GM12878 (cell line): ENCODE results near the gene NPRL2. TPM values are rescaled to one million over a fixed set of nuclear protein-coding genes. Genes with fewer than 3 reads are reported as not detected.
A peak's percentile ranks its signal among the peaks of the same experiment; 100 is the strongest.

Experiments used
- BRCA1 ChIP-seq: IDR thresholded peaks from 2 replicates; pipeline ENCODE4 v1.6.1; 2011; ENCODE audit warnings: low read depth, low read length, improper control_type of control experiment
- CEBPB ChIP-seq, 2 experiments: fragments of 150-350 bp in 1 of 2; IDR thresholded peaks; 2 replicates each; pipeline ENCODE4 v1.6.1; 2012 to 2014; ENCODE audit warnings: low read depth in 2 of 2, low read length in 2 of 2, borderline replicate concordance in 1 of 2, inconsistent platforms in 1 of 2
- CUX1 ChIP-seq: IDR thresholded peaks from 2 replicates; pipeline ENCODE4 v1.6.1; 2012; ENCODE audit warnings: improper control_type of control experiment, low read depth, low read length; ENCODE audit not compliant: insufficient replicate concordance
- DPF2 ChIP-seq: fragments of 450-650 bp; IDR thresholded peaks from 2 replicates; pipeline ENCODE4 v1.6.1; 2017; ENCODE audit warnings: mild to moderate bottlenecking
- HDGF ChIP-seq: fragments of 450-650 bp; IDR thresholded peaks from 2 replicates; pipeline ENCODE4 v1.6.1; 2016; ENCODE audit warnings: antibody characterized with exemption
- MTA2 ChIP-seq: fragments of 450-650 bp; IDR thresholded peaks from 2 replicates; pipeline ENCODE4 v1.6.1; 2016; ENCODE audit warnings: low read depth, mild to moderate bottlenecking, moderate library complexity
- NKRF ChIP-seq: fragments of 450-650 bp; conservative IDR thresholded peaks from 2 replicates; pipeline ENCODE4 v1.6.1; 2017; ENCODE audit warnings: mild to moderate bottlenecking, moderate library complexity
- RAD51 ChIP-seq: fragments of 450-650 bp; IDR thresholded peaks from 2 replicates; pipeline ENCODE4 v1.6.1; 2016; ENCODE audit warnings: moderate library complexity, mild to moderate bottlenecking, inconsistent platforms
- RB1 ChIP-seq: fragments of 450-650 bp; formaldehyde crosslinking; IDR thresholded peaks from 2 replicates; pipeline ENCODE4 v1.6.1; 2017; ENCODE audit warnings: mild to moderate bottlenecking, borderline replicate concordance
- SIX5 ChIP-seq: IDR thresholded peaks from 2 replicates; pipeline ENCODE4 v1.6.1; 2011; ENCODE audit warnings: mild to moderate bottlenecking, low read depth, low read length, moderate library complexity; ENCODE audit not compliant: severe bottlenecking
- SP1 ChIP-seq: IDR thresholded peaks from one replicate; pipeline ENCODE4 v1.6.1; 2011; ENCODE audit warnings: low read depth, low read length
- TBL1XR1 ChIP-seq: IDR thresholded peaks from 2 replicates; pipeline ENCODE4 v1.6.1; 2012; ENCODE audit warnings: low read depth, low read length, improper control_type of control experiment
- ZBED1 ChIP-seq: IDR thresholded peaks from 2 replicates; pipeline ENCODE4 v1.6.1; 2016; ENCODE audit warnings: borderline replicate concordance
- ZBTB11 ChIP-seq: fragments of 450-650 bp; formaldehyde crosslinking; IDR thresholded peaks from 2 replicates; pipeline ENCODE4 v1.5.0; 2022; ENCODE audit warnings: mild to moderate bottlenecking, missing genetic modification characterization
- ZBTB33 ChIP-seq: fragments of 450-650 bp; IDR thresholded peaks from 2 replicates; pipeline ENCODE4 v1.6.1; 2017; ENCODE audit warnings: mild to moderate bottlenecking
- ZNF24 ChIP-seq: fragments of 450-650 bp; IDR thresholded peaks from 2 replicates; pipeline ENCODE4 v1.6.1; 2017; ENCODE audit warnings: antibody characterized with exemption, mild to moderate bottlenecking
- polyA plus RNA-seq, 11 experiments: library from polyadenylated mRNA; depleted of rRNA in 4 of 11; unstranded in 6 of 11; stranded (reverse) in 5 of 11; fragments of >200 nt; fragmentation: Nextera tagmentation in 4 of 11; fragmentation: Illumina TruSeq in 1 of 11; extraction: Ambion mirVana in 4 of 11; extraction: Trizol in 1 of 11; gene quantifications; 1 replicate in 1 of 11; 2 replicates in 10 of 11; pipeline versions ENCODE4 v1.2.1 to v1.2.3, GENCODE V29; 2011 to 2016; ENCODE audit warnings: inconsistent platforms in 2 of 11, missing spikeins in 2 of 11, low read depth in 1 of 11
- total RNA-seq, 4 experiments: library from RNA; depleted of rRNA in 3 of 4; stranded (reverse); fragments of >200 nt in 3 of 4; fragmentation: Illumina TruSeq in 1 of 4; extraction: Trizol in 1 of 4; gene quantifications; 2 replicates each; pipeline versions ENCODE4 v1.2.1 to v1.2.3, GENCODE V29; 2013 to 2021

NPRL2 gene
- total and polyA plus RNA-seq, 10 of the 15 experiments (the other 5 are each of a cell fraction or from before 2014, with no cell fraction given), result 17.8 to 54.2 (median 32.9) TPM

DNA sequence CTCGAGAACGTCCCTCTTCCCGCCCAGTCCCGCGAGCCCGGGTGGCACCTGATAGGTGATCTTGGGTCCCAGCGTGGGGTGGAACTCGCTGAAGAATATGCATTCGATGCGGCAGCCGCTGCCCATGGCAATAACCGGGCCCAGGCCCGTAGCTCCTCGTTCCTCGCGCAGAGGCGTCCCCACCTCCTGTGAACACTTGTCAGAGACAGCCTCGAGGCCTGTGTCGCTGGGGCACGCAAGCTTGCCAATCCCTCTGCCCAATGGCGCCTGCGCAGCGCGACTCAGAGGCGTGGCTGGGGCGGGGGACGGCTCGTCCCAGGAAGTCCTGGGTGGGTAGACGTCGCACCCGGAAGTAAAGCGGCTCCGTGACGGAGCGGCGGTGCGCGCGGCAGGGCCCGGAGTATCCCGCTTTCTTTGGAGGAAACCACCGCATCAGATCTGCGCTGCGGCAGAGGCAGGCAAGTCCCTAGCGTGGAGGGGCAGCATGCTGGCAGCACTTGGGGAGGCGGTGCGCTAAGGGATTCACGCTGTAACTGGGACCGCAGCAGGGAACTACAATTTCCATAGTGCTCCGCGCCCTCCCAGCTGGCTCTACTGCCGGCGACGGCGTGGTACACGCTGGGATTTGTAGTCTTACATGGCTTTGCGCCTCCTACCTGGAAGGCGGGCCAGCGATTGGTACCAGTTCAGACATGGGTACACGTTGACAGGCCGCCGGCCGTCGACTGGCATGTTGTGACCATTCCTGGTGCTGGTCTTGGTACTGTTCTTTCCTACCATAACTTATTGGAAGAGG lies at the start of gene NPRL2, which contains the start of gene CYB561D2 (continued):
- no peak for TF ChIP-seq ZBTB33
- no peak for TF ChIP-seq ZBED1
- no peak for TF ChIP-seq BRCA1
- peak; percentile 99 for TF ChIP-seq SIX5
- TF ChIP-seq MTA2, result peak; percentile 48; the same call in 1 of the 2 replicates
- TF ChIP-seq DPF2, result 0 out of 2 replicates have a peak, but pooled peaks have one; percentile 28
- no peak for TF ChIP-seq RAD51
- no peak for TF ChIP-seq CEBPB (IDR thresholded peaks at IDR 0.05; ENCODE audit: borderline replicate concordance in 1 of 2, low read depth in 2 of 2, low read length in 2 of 2)
- TF ChIP-seq SP1, result peak; percentile 52
- TF ChIP-seq TBL1XR1, result 0 out of 2 replicates have a peak, but pooled peaks have one; percentile 43
- no peak for TF ChIP-seq ZNF24
- TF ChIP-seq HDGF, result peak; percentile 59; the same call in 1 of the 2 replicates
- TF ChIP-seq CUX1, result peak; percentile 50
- peak; percentile 73 for TF ChIP-seq NKRF
- TF ChIP-seq ZBTB11 (CRISPR knock-in tag), result peak; percentile 31; the same call in 1 of the 2 replicates
- peak; percentile 63; the same call in 1 of the 2 replicates for TF ChIP-seq RB1
